Heart left ventricle (tissue), 16 donors: ENCODE data around the gene MKX. TPM values are rescaled to one million over a fixed set of nuclear protein-coding genes. Genes with fewer than 3 reads are reported as not detected.
"Not testable (repeated sequence)": the region's sequence is repeated elsewhere in the genome, so short reads cannot be mapped to it uniquely, and the experiment has no call there.

Source experiments
- ATAC-seq, 4 donors: fragments of 200-7000 bp; cut with Tn5 transposase; one replicate each; pipeline ENCODE4 v1.9.1; 2020 to 2022; ENCODE audit warnings: moderate library complexity in 4 of 4, mild to moderate bottlenecking in 3 of 4, moderate number of reproducible peaks in 1 of 4
- DNase-seq, 5 donors: peaks; one replicate each; pipeline ENCODE4 v3.0.0-alpha.2; 2020
- H3K27ac ChIP-seq, 12 donors: fragments of 200-600 bp; sonication (generic) in 4 of 12; one replicate each; pipeline versions ENCODE4 v1.5.0 to v1.8.0; 2016 to 2022; ENCODE audit warnings: mild to moderate bottlenecking in 2 of 12
- H3K27me3 ChIP-seq, 9 donors: fragments of 200-600 bp; sonication (generic) in 2 of 9; one replicate each; pipeline versions ENCODE4 v1.5.1 to v1.8.0; 2016 to 2022; ENCODE audit warnings: mild to moderate bottlenecking in 3 of 9
- H3K36me3 ChIP-seq, 9 donors: fragments of 200-600 bp; sonication (generic) in 2 of 9; one replicate each; pipeline versions ENCODE4 v1.5.0 to v1.8.0; 2018 to 2022; ENCODE audit warnings: mild to moderate bottlenecking in 2 of 9
- H3K4me1 ChIP-seq, 12 donors: fragments of 200-600 bp; sonication (generic) in 4 of 12; one replicate each; pipeline versions ENCODE4 v1.5.0 to v1.8.0; 2016 to 2022; ENCODE audit warnings: mild to moderate bottlenecking in 3 of 12
- H3K4me3 ChIP-seq, 12 donors: fragments of 200-600 bp; sonication (generic) in 4 of 12; one replicate each; pipeline versions ENCODE4 v1.5.0 to v1.8.0; 2017 to 2022; ENCODE audit warnings: mild to moderate bottlenecking in 9 of 12, moderate library complexity in 4 of 12
- H3K9me3 ChIP-seq, 12 donors: fragments of 200-600 bp; sonication (generic) in 4 of 12; one replicate each; pipeline versions ENCODE4 v1.5.0 to v1.8.0; 2016 to 2022; ENCODE audit warnings: mild to moderate bottlenecking in 1 of 12
- POLR2A ChIP-seq, 2 donors: fragments of 450-650 bp; IDR thresholded peaks; one replicate each; pipeline ENCODE4 v1.6.1; 2017; ENCODE audit warnings: antibody characterized with exemption in 2 of 2, mild to moderate bottlenecking in 2 of 2, moderate library complexity in 2 of 2
- WGBS, 4 donors: extraction: QIAGEN DNeasy Blood & Tissue Kit in 2 of 4; methylation state at CpG; one replicate each; pipeline versions ENCODE4 v1.1.5 to v1.1.7; 2013 to 2018; 5-methylcytosine and 5-hydroxymethylcytosine counted together
- intact Hi-C, 10 donors: fragments of 100-400 bp; cut with DNase I; formaldehyde crosslinking; loops; one replicate each; pipeline versions ENCODE4 v1.11.1 to v1.14.2; 2022
- polyA plus RNA-seq, 2 donors: library from polyadenylated mRNA; stranded (reverse); fragments of 200-250 nt; gene quantifications; one replicate each; pipeline ENCODE4 v1.2.3, GENCODE V29; 2013
- total RNA-seq, 9 donors: library from RNA; depleted of rRNA in 2 of 9; stranded (reverse); fragments of >200 nt in 2 of 9; fragmentation: NEBNext Ultra II Directional in 3 of 9; extraction: Animal tissue kit (Norgen Biotek cat#: 25700) in 3 of 9; gene quantifications; one replicate each; pipeline versions ENCODE4 v1.1.0 to v1.2.4, GENCODE V29; 2016 to 2023
- TF ChIP-seq, protein P1 (sequence below), 12 donors: fragments of 200-600 bp; sonication (generic) in 4 of 12; IDR thresholded peaks; one replicate each; pipeline versions ENCODE4 v1.5.0 to v1.8.0; 2018 to 2022; ENCODE audit warnings: antibody characterized with exemption in 12 of 12, mild to moderate bottlenecking in 5 of 12
- donor health status: ischemic (EF 13 %, LVEDD 7.1; RV severe dilation, severe dysfunction).
- donor health status: healthy with polysubstance abuse.
- donor health status: DM: no; HTN: yes; CAD: no.
- donor health status: DM: no; HTN: no; CAD: no.
- donor health status: ischemic (EF 25% LVEDD 6.9; RV normal size, moderate dysfunction).
- donor health status: ischemic (EF 25% LVEDD 5.7; RV mildly dilated, moderate dysfunction).
- donor health status: healthy.
- donor health status: DM: yes; HTN: yes; CAD: no.
- donor health status: ischemic (EF 35%, LVEDD 5.7; RV mildly dilated, moderate dysfunction).
- donor health status: nonischemic (EF 11% LVEDD 7.7; RV severe dilation, severe dysfunction).
- donor health status: DM: yes; HTN: yes; CAD: no.
- donor health status: PGD.
- donor health status: ischemic (EF 29% LVEDD 5.4; RV normal size, mild dysfunction).
- donor health status: nonischemic (EF 23%, LVEDD 6.1; RV moderate dilation, normal function).

Gene MKX
- total and polyA plus RNA-seq, 11 donors = 0.06 to 1.5 (median 0.56) TPM; not detected in 4

DNA sequence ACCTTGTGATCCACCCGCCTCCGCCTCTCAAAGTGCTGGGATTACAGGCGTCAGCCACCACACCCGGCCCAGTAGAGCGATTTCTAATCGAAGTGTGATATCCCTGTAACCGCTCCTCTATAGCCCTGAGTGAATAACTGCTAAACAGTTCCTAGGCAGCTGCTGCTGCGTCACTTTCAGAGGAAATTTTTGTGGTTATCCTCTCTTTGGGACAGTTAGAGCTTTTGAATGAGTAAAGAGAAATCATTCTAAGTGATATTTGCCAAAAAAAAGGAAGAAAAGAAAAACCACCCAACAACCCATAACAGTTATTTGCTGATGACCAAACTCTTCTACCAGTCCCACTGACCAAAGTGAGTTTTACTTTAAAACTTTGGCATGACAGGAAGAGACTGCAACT lies 59.9 kb downstream of the MKX start:
- TF ChIP-seq POLR2A (IDR thresholded peaks at IDR 0.05) = no peak
- TF ChIP-seq, protein P1, sequence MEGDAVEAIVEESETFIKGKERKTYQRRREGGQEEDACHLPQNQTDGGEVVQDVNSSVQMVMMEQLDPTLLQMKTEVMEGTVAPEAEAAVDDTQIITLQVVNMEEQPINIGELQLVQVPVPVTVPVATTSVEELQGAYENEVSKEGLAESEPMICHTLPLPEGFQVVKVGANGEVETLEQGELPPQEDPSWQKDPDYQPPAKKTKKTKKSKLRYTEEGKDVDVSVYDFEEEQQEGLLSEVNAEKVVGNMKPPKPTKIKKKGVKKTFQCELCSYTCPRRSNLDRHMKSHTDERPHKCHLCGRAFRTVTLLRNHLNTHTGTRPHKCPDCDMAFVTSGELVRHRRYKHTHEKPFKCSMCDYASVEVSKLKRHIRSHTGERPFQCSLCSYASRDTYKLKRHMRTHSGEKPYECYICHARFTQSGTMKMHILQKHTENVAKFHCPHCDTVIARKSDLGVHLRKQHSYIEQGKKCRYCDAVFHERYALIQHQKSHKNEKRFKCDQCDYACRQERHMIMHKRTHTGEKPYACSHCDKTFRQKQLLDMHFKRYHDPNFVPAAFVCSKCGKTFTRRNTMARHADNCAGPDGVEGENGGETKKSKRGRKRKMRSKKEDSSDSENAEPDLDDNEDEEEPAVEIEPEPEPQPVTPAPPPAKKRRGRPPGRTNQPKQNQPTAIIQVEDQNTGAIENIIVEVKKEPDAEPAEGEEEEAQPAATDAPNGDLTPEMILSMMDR (IDR thresholded peaks at IDR 0.05) = no peak
- intact Hi-C loops = no loop called here
- Histone ChIP-seq H3K4me3 (no peak overlapping the region), H3K27ac (no peak overlapping the region), H3K36me3 (no peaks in the 10 kb centered on the region), H3K4me1 (peaks cover 0 to 11% (median 1%) of the 10 kb centered on the region in 12 donors), H3K9me3 (peaks cover 0 to 3% (median 0%) of the 10 kb centered on the region in 12 donors), H3K27me3 (no peaks in the 10 kb centered on the region)
- DNase-seq (no peak), ATAC-seq (no peak)
- WGBS, 4 donors = 83 to 85% (median 84%) methylated on average over 8 of the region's 8 CpGs

DNA sequence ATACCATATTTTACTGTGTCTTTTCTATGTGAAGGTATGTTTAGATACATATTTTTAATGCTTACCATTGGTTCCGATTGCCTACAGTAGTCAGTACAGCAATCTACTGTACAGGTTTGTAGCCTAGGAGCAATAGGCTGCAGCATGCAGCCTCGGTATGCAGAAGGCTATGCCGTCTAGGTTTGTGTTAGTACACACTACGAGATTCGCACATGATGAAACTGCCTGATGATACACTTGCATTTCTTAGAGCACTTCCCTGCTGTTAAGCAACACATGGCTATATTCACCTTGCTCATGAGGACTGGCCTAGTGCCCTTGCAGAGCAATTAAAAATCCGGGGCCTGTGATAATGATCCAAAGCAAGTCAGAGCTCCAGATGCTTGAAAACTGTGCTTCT lies 62.4 kb downstream of the MKX start:
- TF ChIP-seq, protein P1 (IDR thresholded peaks at IDR 0.05) = no peak
- TF ChIP-seq POLR2A (IDR thresholded peaks at IDR 0.05) = no peak
- no peaks in the 10 kb centered on the region for H3K36me3 ChIP-seq
- no peak for ATAC-seq
- no peak overlapping the region for H3K27ac ChIP-seq
- no peak overlapping the region for H3K4me3 ChIP-seq
- WGBS, 4 donors = 82 to 88% (median 85%) methylated on average over 6 of the region's 6 CpGs
- no peaks in the 10 kb centered on the region for H3K27me3 ChIP-seq
- intact Hi-C loops = no loop called here
- no peak for DNase-seq
- peaks cover 0 to 19% (median 6%) of the 10 kb centered on the region in 12 donors for H3K4me1 ChIP-seq
- no peaks in the 10 kb centered on the region for H3K9me3 ChIP-seq

DNA sequence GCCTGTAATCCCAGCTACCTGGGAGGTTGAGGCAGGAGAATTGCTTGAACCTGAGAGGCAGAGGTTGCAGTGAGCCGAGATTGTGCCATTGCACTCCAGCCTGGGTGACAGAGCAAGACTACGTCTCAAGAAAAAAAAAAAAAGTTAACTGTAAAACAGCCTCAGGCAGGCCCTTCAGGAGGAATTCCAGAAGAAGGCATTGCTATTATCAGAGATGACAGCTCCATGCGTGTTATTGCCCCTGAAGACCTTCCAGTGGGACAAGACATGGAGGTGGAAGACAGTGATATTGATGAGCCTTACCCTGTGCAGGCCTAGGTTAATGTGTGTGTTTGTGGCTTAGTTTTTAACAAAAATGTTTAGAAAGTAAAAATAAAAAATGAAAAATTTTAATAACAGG lies 63.8 kb downstream of the MKX start:
- H3K27me3 ChIP-seq, DNase-seq, intact Hi-C loops, ATAC-seq, H3K27ac ChIP-seq, H3K36me3 ChIP-seq, H3K4me3 ChIP-seq, H3K9me3 ChIP-seq: not testable (repeated sequence)
- 77 to 89% (median 86%) methylated on average over 3 of the region's 3 CpGs for WGBS, 4 donors
- H3K4me1 ChIP-seq = peaks cover 0 to 14% (median 0%) of the 10 kb centered on the region in 12 donors

DNA sequence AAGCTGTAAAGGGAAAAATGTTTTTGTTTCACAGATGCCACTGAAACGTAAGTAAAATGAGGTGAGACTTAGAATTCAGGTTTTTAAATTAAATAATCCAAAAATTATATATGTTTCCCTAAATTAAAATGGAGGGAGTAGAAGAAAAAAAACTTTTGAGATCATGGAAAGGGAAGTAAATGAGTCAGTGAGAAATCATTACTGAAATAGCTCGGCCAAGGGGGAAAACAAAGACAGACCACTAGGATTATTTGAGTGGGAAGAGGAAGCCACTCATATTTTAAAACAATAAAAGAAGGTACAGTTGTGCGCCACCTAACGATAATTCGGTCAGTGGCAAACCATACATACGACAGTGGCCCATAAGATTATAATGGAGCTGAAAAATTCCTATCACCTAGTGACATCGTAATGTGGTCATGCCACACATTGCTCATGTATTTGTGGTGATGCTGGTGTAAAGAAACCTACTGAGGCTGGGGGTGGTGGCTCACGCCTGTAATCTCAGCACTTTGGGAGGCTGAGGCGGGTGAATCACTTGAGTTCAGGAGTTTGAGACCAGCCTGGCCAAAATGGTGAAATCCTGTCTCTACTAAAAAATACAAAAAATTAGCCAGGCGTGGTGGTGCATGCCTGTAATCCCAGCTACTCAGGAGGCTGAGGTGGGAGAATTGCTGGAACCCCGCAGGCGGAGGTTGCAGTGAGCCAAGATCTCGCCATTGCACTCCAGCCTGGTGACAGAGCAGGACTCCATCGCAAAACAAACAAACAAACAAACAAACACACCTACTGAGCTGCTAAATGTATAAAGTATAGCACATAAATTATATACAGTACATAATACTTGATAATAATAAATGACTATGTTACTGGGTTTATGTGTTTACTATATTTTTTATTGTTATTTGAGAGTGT lies 64.7 kb downstream of the MKX start:
- ATAC-seq = no peak
- intact Hi-C loops = no loop called here
- Histone ChIP-seq H3K4me1 (peaks cover 0 to 14% (median 0%) of the 10 kb centered on the region in 12 donors), H3K36me3 (no peaks in the 10 kb centered on the region), H3K27ac (no peak overlapping the region), H3K4me3 (no peak overlapping the region), H3K9me3 (no peaks in the 10 kb centered on the region), H3K27me3 (no peaks in the 10 kb centered on the region)
- 84 to 89% (median 85%) methylated on average over 14 of the region's 14 CpGs for WGBS, 4 donors
- TF ChIP-seq POLR2A (IDR thresholded peaks at IDR 0.05) = no peak
- TF ChIP-seq, protein P1 (IDR thresholded peaks at IDR 0.05) = no peak
- no peak for DNase-seq
